Measurements from ENCODE around the gene KRT6C. TPM values are rescaled to one million over a fixed set of nuclear protein-coding genes. Genes with fewer than 3 reads are reported as not detected.

The KRT6C gene
- total RNA-seq, 3 donors from 2014 or later: not detected

GRCh38 chr12:52438305-52439301 lies 35.0 kb downstream of the KRT6C start:
- Mint-ChIP-seq H3K9me3 (no peaks in the 10 kb centered on the region), H3K4me1 (ENCODE audit: low read depth) (no peaks in the 10 kb centered on the region), H3K27me3 (ENCODE audit: low read depth) (peaks cover 48% of the 10 kb centered on the region), H3K36me3 (ENCODE audit: insufficient read depth) (no peaks in the 10 kb centered on the region), H3K4me3 (no peak overlapping the region)
- DNase-seq (no peak), ATAC-seq (no peak)

- Mint-ChIP-seq H3K36me3 (ENCODE audit: insufficient read depth) (no peaks in the 10 kb centered on the region), H3K9me3 (no peaks in the 10 kb centered on the region), H3K4me3 (no peak overlapping the region), H3K27me3 (ENCODE audit: low read depth) (peaks cover 47% of the 10 kb centered on the region), H3K4me1 (ENCODE audit: low read depth) (no peaks in the 10 kb centered on the region)
- ATAC-seq (no peak), DNase-seq (no peak)
Measured at GRCh38 chr12:52437508-52437907, 36.1 kb downstream of the KRT6C start.

- no peaks in the 10 kb centered on the region for H3K36me3 Mint-ChIP-seq (ENCODE audit: insufficient read depth)
- DNase-seq (no peak), ATAC-seq (no peak)
- peaks cover 42% of the 10 kb centered on the region for H3K27me3 Mint-ChIP-seq (ENCODE audit: low read depth)
- H3K4me3 Mint-ChIP-seq: no peak overlapping the region
- no peaks in the 10 kb centered on the region for H3K4me1 Mint-ChIP-seq (ENCODE audit: low read depth)
- H3K9me3 Mint-ChIP-seq: no peaks in the 10 kb centered on the region
Measured at GRCh38 chr12:52436828-52437474, 36.7 kb downstream of the KRT6C start.

- H3K36me3 Mint-ChIP-seq (ENCODE audit: insufficient read depth): no peaks in the 10 kb centered on the region
- no peak for ATAC-seq
- peaks cover 38% of the 10 kb centered on the region for H3K27me3 Mint-ChIP-seq (ENCODE audit: low read depth)
- H3K4me3 Mint-ChIP-seq: no peak overlapping the region
- no peaks in the 10 kb centered on the region for H3K4me1 Mint-ChIP-seq (ENCODE audit: low read depth)
- DNase-seq: no peak
- H3K9me3 Mint-ChIP-seq: no peaks in the 10 kb centered on the region
Measured at GRCh38 chr12:52436000-52436827, 37.4 kb downstream of the KRT6C start.

- no peak for ATAC-seq
Measured at GRCh38 chr12:52435659-52435999, 38.0 kb downstream of the KRT6C start.

GRCh38 chr12:52434760-52435530 lies 38.7 kb downstream of the KRT6C start:
- no peaks in the 10 kb centered on the region for H3K36me3 Mint-ChIP-seq (ENCODE audit: insufficient read depth)
- no peak for ATAC-seq
- H3K4me1 Mint-ChIP-seq (ENCODE audit: low read depth): no peaks in the 10 kb centered on the region

More at GRCh38 chr12:52435659-52435999, 38.0 kb downstream of the KRT6C start:
- Mint-ChIP-seq H3K4me3 (no peak overlapping the region), H3K9me3 (no peaks in the 10 kb centered on the region), H3K27me3 (ENCODE audit: low read depth) (peaks cover 35% of the 10 kb centered on the region), H3K36me3 (ENCODE audit: insufficient read depth) (no peaks in the 10 kb centered on the region), H3K4me1 (ENCODE audit: low read depth) (no peaks in the 10 kb centered on the region)
- DNase-seq: no peak

GRCh38 chr12:52434081-52434733 lies 39.4 kb downstream of the KRT6C start, which contains the start of gene KRT75:
KRT75 (minus strand) TSS chr12:52434371; CDS start chr12:52434304, 67 bp downstream.
- no peaks in the 10 kb centered on the region for H3K4me1 Mint-ChIP-seq (ENCODE audit: low read depth)
- H3K4me3 Mint-ChIP-seq: no peak within 1 kb of the TSS
- ATAC-seq (no peak), DNase-seq (no peak)
- peaks cover 37% of the 10 kb centered on the region for H3K27me3 Mint-ChIP-seq (ENCODE audit: low read depth)
- H3K36me3 Mint-ChIP-seq (ENCODE audit: insufficient read depth): no peaks in the 10 kb centered on the region
- no peaks in the 10 kb centered on the region for H3K9me3 Mint-ChIP-seq

More at GRCh38 chr12:52434760-52435530, 38.7 kb downstream of the KRT6C start:
- H3K9me3 Mint-ChIP-seq: no peaks in the 10 kb centered on the region
- DNase-seq: no peak
- no peak overlapping the region for H3K4me3 Mint-ChIP-seq
- peaks cover 37% of the 10 kb centered on the region for H3K27me3 Mint-ChIP-seq (ENCODE audit: low read depth)

GRCh38 chr12:52433501-52434080 lies 40.0 kb downstream of the KRT6C start:
- Mint-ChIP-seq H3K4me1 (ENCODE audit: low read depth) (no peaks in the 10 kb centered on the region), H3K36me3 (ENCODE audit: insufficient read depth) (no peaks in the 10 kb centered on the region), H3K9me3 (no peaks in the 10 kb centered on the region), H3K4me3 (no peak overlapping the region), H3K27me3 (ENCODE audit: low read depth) (peaks cover 42% of the 10 kb centered on the region)
- DNase-seq (no peak), ATAC-seq (no peak)

- Mint-ChIP-seq H3K4me1 (ENCODE audit: low read depth) (no peaks in the 10 kb centered on the region), H3K27me3 (ENCODE audit: low read depth) (peaks cover 42% of the 10 kb centered on the region), H3K4me3 (no peak overlapping the region), H3K36me3 (ENCODE audit: insufficient read depth) (no peaks in the 10 kb centered on the region), H3K9me3 (no peaks in the 10 kb centered on the region)
- DNase-seq (no peak), ATAC-seq (no peak)
Measured at GRCh38 chr12:52432559-52433207, 40.9 kb downstream of the KRT6C start.

- no peak overlapping the region for H3K4me3 Mint-ChIP-seq
- no peaks in the 10 kb centered on the region for H3K4me1 Mint-ChIP-seq (ENCODE audit: low read depth)
- no peaks in the 10 kb centered on the region for H3K36me3 Mint-ChIP-seq (ENCODE audit: insufficient read depth)
- ATAC-seq (no peak), DNase-seq (no peak)
- H3K9me3 Mint-ChIP-seq: no peaks in the 10 kb centered on the region
- peaks cover 32% of the 10 kb centered on the region for H3K27me3 Mint-ChIP-seq (ENCODE audit: low read depth)
Measured at GRCh38 chr12:52428121-52428520, 45.5 kb downstream of the KRT6C start.

GRCh38 chr12:52427083-52427482 lies 46.5 kb downstream of the KRT6C start:
- Mint-ChIP-seq H3K27me3 (ENCODE audit: low read depth) (peaks cover 33% of the 10 kb centered on the region), H3K9me3 (no peaks in the 10 kb centered on the region), H3K36me3 (ENCODE audit: insufficient read depth) (no peaks in the 10 kb centered on the region), H3K4me3 (no peak overlapping the region), H3K4me1 (ENCODE audit: low read depth) (no peaks in the 10 kb centered on the region)
- ATAC-seq (no peak), DNase-seq (no peak)

- no peaks in the 10 kb centered on the region for H3K4me1 Mint-ChIP-seq (ENCODE audit: low read depth)
- DNase-seq (no peak), ATAC-seq (no peak)
- no peak overlapping the region for H3K4me3 Mint-ChIP-seq
- H3K9me3 Mint-ChIP-seq: no peaks in the 10 kb centered on the region
- H3K36me3 Mint-ChIP-seq (ENCODE audit: insufficient read depth): no peaks in the 10 kb centered on the region
- H3K27me3 Mint-ChIP-seq (ENCODE audit: low read depth): peaks cover 32% of the 10 kb centered on the region
Measured at GRCh38 chr12:52426034-52426433, 47.6 kb downstream of the KRT6C start.
